Subcutaneous abdominal adipose tissue (tissue), 5 donors: Measurements from ENCODE around the gene NME7.

Experiments used
- H3K27ac ChIP-seq: one replicate; pipeline ENCODE4 v1.7.0; 2013; ENCODE audit warnings: low read depth, mild to moderate bottlenecking, inconsistent platforms, low read length, moderate library complexity
- H3K27me3 ChIP-seq, 5 donors: one replicate each; pipeline ENCODE4 v1.7.0; 2013; ENCODE audit warnings: low read length in 5 of 5, inconsistent platforms in 1 of 5; ENCODE audit not compliant: control insufficient read depth in 5 of 5, insufficient read depth in 4 of 5
- H3K36me3 ChIP-seq, 5 donors: one replicate each; pipeline ENCODE4 v1.7.0; 2013; ENCODE audit warnings: low read length in 5 of 5; ENCODE audit not compliant: control insufficient read depth in 5 of 5, insufficient read depth in 5 of 5
- H3K4me1 ChIP-seq, 5 donors: one replicate each; pipeline ENCODE4 v1.7.0; 2013; ENCODE audit warnings: low read length in 5 of 5, mild to moderate bottlenecking in 3 of 5, moderate library complexity in 1 of 5; ENCODE audit not compliant: control insufficient read depth in 5 of 5, insufficient read depth in 5 of 5
- H3K4me3 ChIP-seq, 5 donors: one replicate each; pipeline ENCODE4 v1.7.0; 2013; ENCODE audit warnings: low read length in 5 of 5, low read depth in 1 of 5
- H3K9ac ChIP-seq, 5 donors: one replicate each; pipeline ENCODE4 v1.7.0; 2013; ENCODE audit warnings: low read length in 5 of 5, mild to moderate bottlenecking in 4 of 5, moderate library complexity in 3 of 5
- H3K9me3 ChIP-seq, 5 donors: one replicate each; pipeline ENCODE4 v1.7.0; 2013; ENCODE audit warnings: low read length in 5 of 5; ENCODE audit not compliant: control insufficient read depth in 5 of 5
- donor health status: healthy.
- donor health status: healthy.
- donor health status: healthy.
- donor health status: healthy.
- donor health status: healthy.

Gene NME7

DNA sequence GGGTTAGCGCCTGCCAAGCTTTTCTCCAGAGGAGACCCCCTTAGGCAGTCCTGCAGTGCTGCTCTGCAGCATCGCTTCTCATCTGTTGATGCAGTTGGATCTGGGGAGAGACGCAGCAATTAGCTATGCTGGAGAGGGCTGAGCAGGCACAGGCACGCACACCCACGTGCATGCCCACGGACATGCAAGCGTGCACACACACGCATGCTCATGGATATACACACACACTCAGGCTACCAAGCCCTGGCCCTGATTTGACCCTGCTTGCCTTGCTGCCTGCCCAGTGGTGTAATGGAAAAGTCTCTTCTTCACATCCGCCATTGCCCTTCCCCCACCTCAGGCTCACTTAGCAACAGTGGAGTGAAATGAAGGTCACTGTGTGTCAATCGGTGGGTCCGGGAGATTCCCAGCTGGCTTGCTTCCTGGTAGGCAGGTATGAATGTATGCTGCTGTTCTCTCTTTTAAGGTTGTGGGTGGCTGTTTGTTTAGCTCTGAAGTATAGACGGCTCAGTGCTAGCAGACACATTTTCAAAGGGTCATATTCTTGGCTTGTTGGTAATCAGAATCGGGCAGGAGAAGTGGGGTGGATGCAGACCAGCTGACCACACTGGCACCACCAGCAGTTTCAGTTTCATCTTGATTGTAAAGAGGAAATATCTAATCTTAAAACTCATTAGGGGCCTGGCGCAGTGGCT, 251.6 kb downstream of the NME7 start:
- peaks cover 0 to 13% (median 4%) of the 10 kb centered on the region in 5 donors for H3K36me3 ChIP-seq
- H3K4me1 ChIP-seq = peaks cover 0 to 15% (median 6%) of the 10 kb centered on the region in 5 donors
- H3K4me3 ChIP-seq = peak overlapping the region; percentile 30 to 53 (median 45)
- H3K27ac ChIP-seq = no peak overlapping the region
- H3K27me3 ChIP-seq = no peaks in the 10 kb centered on the region
- H3K9me3 ChIP-seq = no peaks in the 10 kb centered on the region
- no peak overlapping the region for H3K9ac ChIP-seq

DNA sequence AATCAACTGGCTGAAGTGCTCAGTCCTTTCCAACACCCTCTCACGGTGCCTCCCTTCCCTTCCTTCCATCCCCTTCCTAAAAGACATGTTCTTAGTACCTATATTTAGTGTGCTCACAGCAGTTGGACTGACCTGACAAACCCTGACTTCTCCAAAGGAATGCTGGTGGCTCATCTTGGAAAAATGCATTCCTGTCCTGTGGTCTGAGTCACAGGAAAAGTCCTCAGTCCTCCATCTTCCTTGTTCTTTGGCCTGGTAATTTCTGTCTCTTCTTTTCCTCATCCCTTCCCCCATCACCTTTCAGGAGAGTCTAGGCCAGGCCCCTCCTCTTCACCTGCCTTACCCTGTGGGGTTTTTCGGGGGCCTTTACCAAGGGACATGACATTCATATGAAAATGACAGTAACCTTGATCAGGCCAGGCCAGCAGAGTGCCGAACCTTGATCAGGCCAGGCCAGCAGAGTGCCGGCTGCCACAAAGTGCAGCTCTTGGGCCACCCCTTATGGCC, 253.9 kb downstream of the NME7 start:
- H3K36me3 ChIP-seq = peaks cover 0 to 13% (median 4%) of the 10 kb centered on the region in 5 donors
- H3K4me3 ChIP-seq = no peak overlapping the region
- H3K9ac ChIP-seq = no peak overlapping the region
- H3K4me1 ChIP-seq = peaks cover 0 to 23% (median 12%) of the 10 kb centered on the region in 5 donors
- H3K9me3 ChIP-seq = no peaks in the 10 kb centered on the region
- H3K27me3 ChIP-seq = no peaks in the 10 kb centered on the region
- H3K27ac ChIP-seq = no peak overlapping the region

DNA sequence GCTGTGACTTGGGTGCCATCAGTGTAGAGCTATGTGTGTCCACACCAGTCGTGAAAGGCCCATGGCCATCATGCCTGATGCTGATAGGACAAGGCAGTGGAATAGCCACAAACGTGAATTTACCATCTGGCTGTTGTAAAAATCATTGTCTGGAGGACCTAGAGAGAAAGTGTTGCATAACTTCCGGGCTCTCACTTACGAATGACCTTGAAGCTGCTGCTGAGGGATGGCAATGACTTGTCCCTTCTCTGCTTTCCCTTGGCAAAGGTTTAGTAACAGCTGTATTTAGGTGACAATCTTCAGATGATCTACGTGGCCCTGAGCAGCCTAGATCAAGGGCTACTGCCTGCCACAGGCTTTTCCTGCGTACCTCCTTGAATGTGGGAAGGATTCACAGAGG, 255.4 kb downstream of the NME7 start:
- H3K36me3 ChIP-seq = peaks cover 0 to 13% (median 4%) of the 10 kb centered on the region in 5 donors
- H3K4me1 ChIP-seq = peaks cover 1 to 30% (median 15%) of the 10 kb centered on the region in 5 donors
- no peak overlapping the region for H3K9ac ChIP-seq
- no peaks in the 10 kb centered on the region for H3K27me3 ChIP-seq
- no peak overlapping the region for H3K27ac ChIP-seq
- no peaks in the 10 kb centered on the region for H3K9me3 ChIP-seq
- H3K4me3 ChIP-seq = no peak overlapping the region

DNA sequence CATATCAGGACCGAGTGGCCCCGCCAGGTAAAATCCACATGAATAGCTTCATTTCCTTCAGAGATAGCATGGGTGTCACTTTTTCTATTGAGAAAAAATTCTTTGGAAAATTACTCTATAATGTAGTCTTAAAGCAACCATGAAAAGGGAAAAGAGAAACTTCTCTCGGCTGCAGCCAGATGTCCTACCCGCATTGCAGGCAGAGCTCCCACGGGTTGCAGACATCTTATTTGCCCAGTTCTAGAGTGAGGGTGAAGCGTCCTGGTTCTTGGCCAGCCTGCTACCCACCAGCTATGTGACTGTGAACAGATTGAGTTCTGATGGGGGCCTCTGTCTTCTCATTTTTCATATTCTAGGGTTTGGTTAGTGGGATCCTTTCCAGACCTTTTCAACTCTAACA, 256.1 kb downstream of the NME7 start:
- Histone ChIP-seq H3K9me3 (no peaks in the 10 kb centered on the region), H3K27me3 (no peaks in the 10 kb centered on the region), H3K36me3 (peaks cover 0 to 9% (median 4%) of the 10 kb centered on the region in 5 donors), H3K4me3 (no peak overlapping the region), H3K4me1 (peaks cover 1 to 37% (median 21%) of the 10 kb centered on the region in 5 donors), H3K9ac (no peak overlapping the region), H3K27ac (no peak overlapping the region)

DNA sequence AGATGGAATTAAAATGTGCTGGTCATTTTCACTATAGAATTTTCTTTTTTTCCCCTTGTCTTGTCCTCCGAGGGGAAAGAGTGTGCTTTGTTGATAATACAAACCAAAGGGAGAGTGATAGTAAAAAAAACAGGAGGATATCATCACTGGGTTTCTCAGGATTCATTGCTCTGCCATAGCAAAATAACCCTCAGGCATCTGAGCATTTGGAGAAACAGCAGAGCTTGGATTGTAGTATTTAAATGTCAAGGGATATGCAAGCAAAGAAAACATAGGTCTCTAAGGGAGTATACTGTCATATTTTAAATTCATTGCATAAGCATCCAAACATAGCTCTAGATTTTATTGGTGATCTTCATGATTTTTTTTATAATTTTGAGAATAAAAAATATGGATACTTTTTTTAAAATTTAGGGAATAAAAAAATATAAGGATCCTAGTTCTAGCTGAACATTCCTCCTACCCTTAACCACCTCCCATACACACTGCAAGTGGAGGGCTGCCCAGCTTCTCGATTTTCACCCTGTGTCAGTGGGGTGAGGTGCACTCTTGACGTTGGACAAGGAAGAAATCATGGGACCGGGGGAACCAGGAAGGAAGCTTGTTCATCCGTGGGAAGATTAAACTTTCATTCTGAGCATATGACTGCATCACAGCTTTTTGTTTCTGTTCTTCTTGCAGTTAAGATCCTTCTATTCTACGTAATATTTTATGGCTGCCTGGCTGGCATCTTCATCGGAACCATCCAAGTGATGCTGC, 256.7 kb downstream of the NME7 start:
- Histone ChIP-seq H3K4me1 (peaks cover 1 to 33% (median 16%) of the 10 kb centered on the region in 5 donors), H3K27ac (no peak overlapping the region), H3K4me3 (no peak overlapping the region)

DNA sequence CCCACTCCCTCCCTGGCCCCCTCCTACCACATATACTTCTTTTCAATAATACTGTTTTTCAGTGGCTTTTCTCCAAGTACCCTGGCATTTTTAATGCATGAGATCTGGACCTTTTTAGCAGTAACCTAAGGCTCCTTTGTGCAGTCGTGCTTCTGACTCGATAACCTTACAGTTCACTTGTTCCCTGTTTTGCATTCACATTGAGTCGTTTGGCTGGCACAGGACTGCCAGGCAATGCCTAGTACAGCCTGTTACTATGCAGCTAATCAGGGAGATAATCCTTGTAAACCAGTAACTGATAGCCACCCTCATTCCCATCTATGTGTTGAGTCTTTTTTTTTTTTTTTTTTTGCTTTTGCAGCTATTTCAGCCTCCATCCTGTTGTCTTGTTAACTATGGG, 257.4 kb downstream of the NME7 start:
- peak overlapping the region; percentile 17 for H3K27ac ChIP-seq
- H3K9ac ChIP-seq = peak overlapping the region in 2 of 5 donors; percentile 2 to 24
- peaks cover 1 to 37% (median 19%) of the 10 kb centered on the region in 5 donors for H3K4me1 ChIP-seq
- H3K9me3 ChIP-seq = no peaks in the 10 kb centered on the region
- H3K27me3 ChIP-seq = no peaks in the 10 kb centered on the region
- peak overlapping the region in 3 of 5 donors; percentile 22 to 89 (median 29) for H3K4me3 ChIP-seq
- H3K36me3 ChIP-seq = peaks cover 0 to 9% (median 4%) of the 10 kb centered on the region in 5 donors

More for the DNA sequence above, 256.7 kb downstream of the NME7 start:
- no peaks in the 10 kb centered on the region for H3K9me3 ChIP-seq
- no peaks in the 10 kb centered on the region for H3K27me3 ChIP-seq
- peaks cover 0 to 9% (median 4%) of the 10 kb centered on the region in 5 donors for H3K36me3 ChIP-seq
- H3K9ac ChIP-seq = peak overlapping the region in 1 of 5 donors; percentile 24

DNA sequence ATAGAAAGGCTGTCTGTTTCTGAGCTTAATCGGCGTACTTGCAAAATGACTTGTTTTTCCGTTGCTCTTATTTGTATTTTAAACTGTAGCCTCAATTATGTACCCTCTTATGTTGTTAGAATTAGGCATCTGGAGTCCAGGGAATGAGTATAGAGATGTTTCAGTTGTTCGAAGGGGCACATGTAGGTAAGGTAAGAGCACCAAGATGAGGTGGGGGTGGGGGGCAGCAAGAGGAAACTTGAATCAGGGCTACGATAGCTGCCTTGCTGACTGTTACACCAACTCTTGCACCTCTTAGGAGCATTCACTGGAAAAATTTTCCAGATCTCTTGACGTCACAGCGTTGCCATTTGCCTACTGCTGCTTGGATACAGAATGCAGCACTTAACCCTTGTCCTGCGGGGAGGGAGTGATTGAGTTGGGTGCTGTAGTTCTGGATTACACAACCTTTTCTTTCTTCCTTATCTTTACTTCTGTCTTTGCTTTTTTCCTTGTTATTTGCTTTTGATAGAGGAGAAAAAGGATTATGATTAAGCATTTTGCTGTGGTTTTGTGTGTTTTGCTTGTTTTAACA, 257.9 kb downstream of the NME7 start:
- no peaks in the 10 kb centered on the region for H3K9me3 ChIP-seq
- no peaks in the 10 kb centered on the region for H3K27me3 ChIP-seq
- H3K27ac ChIP-seq = peak overlapping the region; percentile 21
- H3K4me1 ChIP-seq = peaks cover 1 to 40% (median 21%) of the 10 kb centered on the region in 5 donors
- peaks cover 0 to 9% (median 4%) of the 10 kb centered on the region in 5 donors for H3K36me3 ChIP-seq
- H3K9ac ChIP-seq = peak overlapping the region in 2 of 5 donors; percentile 1 to 2
- peak overlapping the region in 3 of 5 donors; percentile 22 to 89 (median 29) for H3K4me3 ChIP-seq

DNA sequence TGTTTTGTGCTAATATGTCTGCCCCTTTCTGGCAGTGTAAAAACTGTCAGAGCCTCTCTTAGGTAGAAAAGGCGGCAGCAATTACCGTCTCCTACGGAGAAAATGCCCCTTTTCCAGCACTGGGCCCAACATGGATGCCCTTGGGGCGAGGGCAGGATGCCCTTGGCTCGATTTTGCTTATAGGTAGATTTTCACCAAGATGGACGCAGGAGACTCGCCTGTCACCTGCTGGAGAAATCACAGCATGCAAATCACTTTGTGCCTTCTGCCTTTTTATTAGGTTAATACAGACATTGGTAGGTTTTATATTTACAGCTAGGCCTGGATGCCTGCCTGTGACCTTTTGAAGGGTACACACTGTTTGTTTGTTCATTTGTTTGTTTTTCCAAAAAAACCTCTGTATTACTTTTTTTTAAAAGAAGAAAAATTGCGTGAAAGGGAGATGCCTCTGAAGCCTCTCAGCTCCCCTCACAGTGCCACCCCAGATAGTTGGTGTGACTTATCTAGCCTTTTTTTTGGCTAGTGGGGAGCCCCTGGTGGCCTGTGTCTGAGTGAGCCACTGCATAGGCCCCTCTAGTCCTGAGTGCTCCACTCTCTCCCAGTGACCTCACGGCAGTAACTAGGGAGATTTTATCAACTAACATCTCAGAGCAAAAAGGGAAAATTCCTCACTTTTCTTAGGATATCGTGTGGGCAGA, 258.6 kb downstream of the NME7 start:
- Histone ChIP-seq H3K4me3 (peak overlapping the region in 4 of 5 donors; percentile 33 to 89 (median 66)), H3K4me1 (peaks cover 1 to 40% (median 21%) of the 10 kb centered on the region in 5 donors), H3K36me3 (peaks cover 0 to 9% (median 4%) of the 10 kb centered on the region in 5 donors), H3K27ac (peak overlapping the region; percentile 21), H3K9ac (no peak overlapping the region), H3K27me3 (no peaks in the 10 kb centered on the region), H3K9me3 (no peaks in the 10 kb centered on the region)

DNA sequence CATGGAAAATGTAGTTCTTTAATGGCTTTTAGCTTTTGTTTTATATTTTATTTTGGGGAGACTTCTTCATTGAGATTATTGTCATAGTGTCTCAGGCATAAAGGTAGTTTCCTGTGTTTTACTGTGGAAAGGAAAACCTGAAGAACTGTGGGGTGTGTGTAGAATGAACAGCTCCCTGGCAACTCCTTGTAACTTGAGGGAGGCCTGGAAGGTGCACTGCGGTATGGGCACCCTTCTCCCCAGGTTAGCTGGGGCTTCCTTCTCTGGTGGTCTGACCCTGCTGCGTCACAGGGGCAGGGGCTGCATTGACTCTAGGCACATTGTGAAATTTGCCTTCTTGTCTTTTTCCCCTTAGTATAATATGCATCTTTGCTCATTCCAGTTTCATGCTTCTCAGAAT, 259.4 kb downstream of the NME7 start:
- Histone ChIP-seq H3K9ac (peak overlapping the region in 2 of 5 donors; percentile 26 to 35), H3K9me3 (no peaks in the 10 kb centered on the region), H3K36me3 (peaks cover 0 to 4% (median 0%) of the 10 kb centered on the region in 5 donors), H3K4me1 (peaks cover 1 to 40% (median 21%) of the 10 kb centered on the region in 5 donors), H3K4me3 (peak overlapping the region in 4 of 5 donors; percentile 33 to 89 (median 66)), H3K27ac (peak overlapping the region; percentile 16), H3K27me3 (no peaks in the 10 kb centered on the region)
